SK-N-SH (cell line): ENCODE results near the gene OXSR1.

Experiments used
- ELF1 ChIP-seq: IDR thresholded peaks from 2 replicates; pipeline ENCODE4 v1.4.0; 2012
- EZH2phosphoT487 ChIP-seq: fragments of 200-600 bp; sonication (generic); IDR thresholded peaks from 2 replicates; pipeline ENCODE4 v1.6.1; 2017; ENCODE audit warnings: low read depth, mixed run types, mild to moderate bottlenecking, antibody characterized with exemption, moderate library complexity, borderline replicate concordance
- FOXM1 ChIP-seq: IDR thresholded peaks from 2 replicates; pipeline ENCODE4 v1.4.0; 2012; ENCODE audit warnings: low read depth, mild to moderate bottlenecking
- GATA2 ChIP-seq: sonication (generic); formaldehyde crosslinking; IDR thresholded peaks from 2 replicates; pipeline ENCODE4 v1.5.0; 2020; ENCODE audit warnings: mild to moderate bottlenecking, missing genetic modification reagents
- JUND ChIP-seq: IDR thresholded peaks from 2 replicates; pipeline ENCODE4 v1.4.0; 2012
- NRF1 ChIP-seq: IDR thresholded peaks from 2 replicates; pipeline ENCODE4 v1.6.1; 2012; ENCODE audit warnings: low read depth, mild to moderate bottlenecking, low read length
- SIN3A ChIP-seq: IDR thresholded peaks from 2 replicates; pipeline ENCODE4 v1.6.1; 2012; ENCODE audit warnings: low read depth, mild to moderate bottlenecking, low read length, moderate library complexity, borderline replicate concordance
- SMC3 ChIP-seq: IDR thresholded peaks from 2 replicates; pipeline ENCODE4 v1.6.1; 2012; ENCODE audit warnings: low read depth, low read length, improper control_type of control experiment
- TCF12 ChIP-seq: IDR thresholded peaks from 2 replicates; pipeline ENCODE4 v1.4.0; 2012
- TEAD4 ChIP-seq: IDR thresholded peaks from 2 replicates; pipeline ENCODE4 v1.4.0; 2012; ENCODE audit warnings: mild to moderate bottlenecking, borderline replicate concordance; ENCODE audit not compliant: insufficient read depth
- USF2 ChIP-seq: fragments of 150-350 bp; IDR thresholded peaks from 2 replicates; pipeline ENCODE4 v1.6.1; 2017; ENCODE audit warnings: antibody characterized with exemption, low read length, low read depth, borderline replicate concordance
- YY1 ChIP-seq: IDR thresholded peaks from 2 replicates; pipeline ENCODE4 v1.4.0; 2012; ENCODE audit warnings: low read depth, mild to moderate bottlenecking
- TF ChIP-seq, protein P1 (sequence below): fragments of 200-600 bp; sonication (generic); IDR thresholded peaks from 2 replicates; pipeline ENCODE4 v1.6.1; 2017; ENCODE audit warnings: antibody characterized with exemption, mild to moderate bottlenecking, moderate library complexity
- TF ChIP-seq, protein P2 (sequence below): IDR thresholded peaks from 2 replicates; pipeline ENCODE4 v1.6.1; 2012; ENCODE audit warnings: mild to moderate bottlenecking, low read depth, low read length, moderate library complexity

- TF ChIP-seq NRF1 (no peak), ELF1 (no peak), USF2 (no peak), SIN3A (no peak), GATA2 (CRISPR knock-in tag) (no peak), EZH2phosphoT487 (no peak), JUND (no peak), TCF12 (no peak), SMC3 (no peak), TEAD4 (no peak), YY1 (no peak), FOXM1 (no peak)
- TF ChIP-seq, protein P1, sequence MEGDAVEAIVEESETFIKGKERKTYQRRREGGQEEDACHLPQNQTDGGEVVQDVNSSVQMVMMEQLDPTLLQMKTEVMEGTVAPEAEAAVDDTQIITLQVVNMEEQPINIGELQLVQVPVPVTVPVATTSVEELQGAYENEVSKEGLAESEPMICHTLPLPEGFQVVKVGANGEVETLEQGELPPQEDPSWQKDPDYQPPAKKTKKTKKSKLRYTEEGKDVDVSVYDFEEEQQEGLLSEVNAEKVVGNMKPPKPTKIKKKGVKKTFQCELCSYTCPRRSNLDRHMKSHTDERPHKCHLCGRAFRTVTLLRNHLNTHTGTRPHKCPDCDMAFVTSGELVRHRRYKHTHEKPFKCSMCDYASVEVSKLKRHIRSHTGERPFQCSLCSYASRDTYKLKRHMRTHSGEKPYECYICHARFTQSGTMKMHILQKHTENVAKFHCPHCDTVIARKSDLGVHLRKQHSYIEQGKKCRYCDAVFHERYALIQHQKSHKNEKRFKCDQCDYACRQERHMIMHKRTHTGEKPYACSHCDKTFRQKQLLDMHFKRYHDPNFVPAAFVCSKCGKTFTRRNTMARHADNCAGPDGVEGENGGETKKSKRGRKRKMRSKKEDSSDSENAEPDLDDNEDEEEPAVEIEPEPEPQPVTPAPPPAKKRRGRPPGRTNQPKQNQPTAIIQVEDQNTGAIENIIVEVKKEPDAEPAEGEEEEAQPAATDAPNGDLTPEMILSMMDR: no peak
- TF ChIP-seq, protein P2, sequence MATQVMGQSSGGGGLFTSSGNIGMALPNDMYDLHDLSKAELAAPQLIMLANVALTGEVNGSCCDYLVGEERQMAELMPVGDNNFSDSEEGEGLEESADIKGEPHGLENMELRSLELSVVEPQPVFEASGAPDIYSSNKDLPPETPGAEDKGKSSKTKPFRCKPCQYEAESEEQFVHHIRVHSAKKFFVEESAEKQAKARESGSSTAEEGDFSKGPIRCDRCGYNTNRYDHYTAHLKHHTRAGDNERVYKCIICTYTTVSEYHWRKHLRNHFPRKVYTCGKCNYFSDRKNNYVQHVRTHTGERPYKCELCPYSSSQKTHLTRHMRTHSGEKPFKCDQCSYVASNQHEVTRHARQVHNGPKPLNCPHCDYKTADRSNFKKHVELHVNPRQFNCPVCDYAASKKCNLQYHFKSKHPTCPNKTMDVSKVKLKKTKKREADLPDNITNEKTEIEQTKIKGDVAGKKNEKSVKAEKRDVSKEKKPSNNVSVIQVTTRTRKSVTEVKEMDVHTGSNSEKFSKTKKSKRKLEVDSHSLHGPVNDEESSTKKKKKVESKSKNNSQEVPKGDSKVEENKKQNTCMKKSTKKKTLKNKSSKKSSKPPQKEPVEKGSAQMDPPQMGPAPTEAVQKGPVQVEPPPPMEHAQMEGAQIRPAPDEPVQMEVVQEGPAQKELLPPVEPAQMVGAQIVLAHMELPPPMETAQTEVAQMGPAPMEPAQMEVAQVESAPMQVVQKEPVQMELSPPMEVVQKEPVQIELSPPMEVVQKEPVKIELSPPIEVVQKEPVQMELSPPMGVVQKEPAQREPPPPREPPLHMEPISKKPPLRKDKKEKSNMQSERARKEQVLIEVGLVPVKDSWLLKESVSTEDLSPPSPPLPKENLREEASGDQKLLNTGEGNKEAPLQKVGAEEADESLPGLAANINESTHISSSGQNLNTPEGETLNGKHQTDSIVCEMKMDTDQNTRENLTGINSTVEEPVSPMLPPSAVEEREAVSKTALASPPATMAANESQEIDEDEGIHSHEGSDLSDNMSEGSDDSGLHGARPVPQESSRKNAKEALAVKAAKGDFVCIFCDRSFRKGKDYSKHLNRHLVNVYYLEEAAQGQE: no peak
Measured at GRCh38 chr3:38163841-38164642, 1.3 kb upstream of the OXSR1 start.
